Measurements from ENCODE around the gene MTO1. TPM values are rescaled to one million over a fixed set of nuclear protein-coding genes. Genes with fewer than 3 reads are reported as not detected.

Gene MTO1
- total and polyA plus RNA-seq, 10 donors, result 17.8 to 50.2 (median 39.0) TPM

DNA sequence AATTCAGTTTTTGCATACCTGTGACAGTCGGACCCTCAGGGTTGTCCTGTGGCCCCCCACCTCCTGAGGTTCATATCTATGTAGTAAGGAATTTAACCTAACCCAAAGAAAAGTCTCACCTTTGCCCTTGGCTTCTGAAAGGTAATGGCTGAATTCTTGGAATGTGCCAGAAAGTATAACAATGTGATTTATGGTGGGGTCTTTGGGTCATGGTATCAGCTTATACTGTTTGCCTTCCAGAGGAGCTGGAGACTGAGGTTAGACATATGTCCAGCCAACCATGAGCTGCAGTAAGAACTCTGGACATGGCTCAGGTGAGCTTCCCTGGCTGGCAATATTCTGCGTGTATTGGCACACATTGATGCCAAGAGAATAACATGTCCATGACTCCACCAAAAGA lies 40.0 kb upstream of the MTO1 start:
- WGBS, 5 donors, result 88 to 94% (median 92%) methylated on average over 2 of the region's 2 CpGs
- Histone ChIP-seq H3K4me1 (peaks cover 0 to 23% (median 13%) of the 10 kb centered on the region in 6 donors), H3K9me3 (no peaks in the 10 kb centered on the region)

DNA sequence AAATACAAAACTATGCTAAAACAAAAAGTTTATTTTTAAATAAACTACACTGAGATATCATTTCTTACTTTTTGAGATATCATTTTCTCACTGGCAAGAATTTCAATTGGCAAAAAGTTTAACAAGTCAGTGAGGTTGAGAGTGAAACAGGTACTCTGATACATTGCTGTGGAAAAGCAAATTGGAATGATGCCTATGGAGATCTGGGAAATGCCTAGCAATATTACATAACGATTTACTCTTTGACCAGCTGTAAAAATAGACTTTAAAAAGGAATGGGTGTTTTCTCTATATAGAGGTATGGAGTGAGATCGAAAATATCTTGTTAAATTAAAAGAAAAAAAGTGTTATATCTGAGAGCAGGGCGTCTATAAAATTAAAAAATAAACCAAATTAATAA lies 26.3 kb upstream of the MTO1 start:
- TF ChIP-seq POLR2A (IDR thresholded peaks at IDR 0.05), result no peak
- no peak for TF ChIP-seq POLR2AphosphoS5 (IDR thresholded peaks at IDR 0.05)
- TF ChIP-seq, protein P1, sequence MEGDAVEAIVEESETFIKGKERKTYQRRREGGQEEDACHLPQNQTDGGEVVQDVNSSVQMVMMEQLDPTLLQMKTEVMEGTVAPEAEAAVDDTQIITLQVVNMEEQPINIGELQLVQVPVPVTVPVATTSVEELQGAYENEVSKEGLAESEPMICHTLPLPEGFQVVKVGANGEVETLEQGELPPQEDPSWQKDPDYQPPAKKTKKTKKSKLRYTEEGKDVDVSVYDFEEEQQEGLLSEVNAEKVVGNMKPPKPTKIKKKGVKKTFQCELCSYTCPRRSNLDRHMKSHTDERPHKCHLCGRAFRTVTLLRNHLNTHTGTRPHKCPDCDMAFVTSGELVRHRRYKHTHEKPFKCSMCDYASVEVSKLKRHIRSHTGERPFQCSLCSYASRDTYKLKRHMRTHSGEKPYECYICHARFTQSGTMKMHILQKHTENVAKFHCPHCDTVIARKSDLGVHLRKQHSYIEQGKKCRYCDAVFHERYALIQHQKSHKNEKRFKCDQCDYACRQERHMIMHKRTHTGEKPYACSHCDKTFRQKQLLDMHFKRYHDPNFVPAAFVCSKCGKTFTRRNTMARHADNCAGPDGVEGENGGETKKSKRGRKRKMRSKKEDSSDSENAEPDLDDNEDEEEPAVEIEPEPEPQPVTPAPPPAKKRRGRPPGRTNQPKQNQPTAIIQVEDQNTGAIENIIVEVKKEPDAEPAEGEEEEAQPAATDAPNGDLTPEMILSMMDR (IDR thresholded peaks at IDR 0.05 in 8 of 11, conservative IDR thresholded peaks at IDR 0.05 in 3 of 11), result no peak
- Histone ChIP-seq H3K27me3 (replicated peaks in 1 of 7) (no peaks in the 10 kb centered on the region), H3K36me3 (peaks cover 0 to 99% (median 78%) of the 10 kb centered on the region in 6 donors), H3K27ac (no peak overlapping the region), H3K4me1 (peaks cover 0 to 7% (median 0%) of the 10 kb centered on the region in 6 donors), H3K4me3 (no peak overlapping the region), H3K9me3 (no peaks in the 10 kb centered on the region)
- intact Hi-C loops (cut with DNase I; ENCODE audit: low total_unique reads), result no loop called here
- 91 to 96% (median 95%) methylated on average over 3 of the region's 3 CpGs for WGBS, 5 donors
- DNase-seq, result no peak

More for the DNA sequence above, 40.0 kb upstream of the MTO1 start:
- TF ChIP-seq POLR2A (IDR thresholded peaks at IDR 0.05), result no peak
- TF ChIP-seq, protein P1 (IDR thresholded peaks at IDR 0.05 in 8 of 11, conservative IDR thresholded peaks at IDR 0.05 in 3 of 11), result no peak
- no peak for TF ChIP-seq POLR2AphosphoS5 (IDR thresholded peaks at IDR 0.05)
- intact Hi-C loops (cut with DNase I; ENCODE audit: low total_unique reads), result no loop called here
- Histone ChIP-seq H3K4me3 (no peak overlapping the region), H3K27me3 (replicated peaks in 1 of 7) (no peaks in the 10 kb centered on the region), H3K27ac (peak overlapping the region in 6 of 8 donors; percentile 71 to 87 (median 75)), H3K36me3 (peaks cover 0 to 100% (median 40%) of the 10 kb centered on the region in 6 donors)
- no peak for DNase-seq

DNA sequence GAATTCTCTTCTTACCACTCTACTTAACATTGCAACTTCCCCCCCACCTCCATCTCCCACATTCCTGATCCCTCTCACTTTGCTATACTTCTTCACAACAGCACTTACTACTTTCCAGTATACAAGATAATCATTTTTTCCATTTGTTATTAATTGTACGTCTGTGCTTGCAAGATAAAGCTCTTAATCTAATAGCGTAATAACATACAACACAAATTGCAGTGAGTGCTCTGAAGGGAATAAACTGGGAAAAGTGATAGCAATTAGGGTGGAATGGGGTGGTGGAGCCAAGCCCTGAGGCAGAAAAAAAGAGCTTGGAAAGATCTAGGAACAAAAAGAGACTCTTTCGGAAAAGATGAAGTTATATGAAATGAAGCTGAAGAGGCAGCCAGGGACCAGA lies 18.0 kb upstream of the MTO1 start:
- H3K4me3 ChIP-seq, result no peak overlapping the region
- peaks cover 0 to 93% (median 40%) of the 10 kb centered on the region in 6 donors for H3K36me3 ChIP-seq
- DNase-seq, result no peak
- 95 to 98% (median 97%) methylated on average over 3 of the region's 3 CpGs for WGBS, 5 donors
- intact Hi-C loops (cut with DNase I; ENCODE audit: low total_unique reads), result no loop called here
- H3K9me3 ChIP-seq, result no peaks in the 10 kb centered on the region
- no peak for TF ChIP-seq POLR2A (IDR thresholded peaks at IDR 0.05)
- TF ChIP-seq POLR2AphosphoS5 (IDR thresholded peaks at IDR 0.05), result no peak
- TF ChIP-seq, protein P1 (IDR thresholded peaks at IDR 0.05 in 8 of 11, conservative IDR thresholded peaks at IDR 0.05 in 3 of 11), result no peak
- peaks cover 0 to 59% (median 10%) of the 10 kb centered on the region in 6 donors for H3K4me1 ChIP-seq
- no peaks in the 10 kb centered on the region for H3K27me3 ChIP-seq (replicated peaks in 1 of 7)
- no peak overlapping the region for H3K27ac ChIP-seq

DNA sequence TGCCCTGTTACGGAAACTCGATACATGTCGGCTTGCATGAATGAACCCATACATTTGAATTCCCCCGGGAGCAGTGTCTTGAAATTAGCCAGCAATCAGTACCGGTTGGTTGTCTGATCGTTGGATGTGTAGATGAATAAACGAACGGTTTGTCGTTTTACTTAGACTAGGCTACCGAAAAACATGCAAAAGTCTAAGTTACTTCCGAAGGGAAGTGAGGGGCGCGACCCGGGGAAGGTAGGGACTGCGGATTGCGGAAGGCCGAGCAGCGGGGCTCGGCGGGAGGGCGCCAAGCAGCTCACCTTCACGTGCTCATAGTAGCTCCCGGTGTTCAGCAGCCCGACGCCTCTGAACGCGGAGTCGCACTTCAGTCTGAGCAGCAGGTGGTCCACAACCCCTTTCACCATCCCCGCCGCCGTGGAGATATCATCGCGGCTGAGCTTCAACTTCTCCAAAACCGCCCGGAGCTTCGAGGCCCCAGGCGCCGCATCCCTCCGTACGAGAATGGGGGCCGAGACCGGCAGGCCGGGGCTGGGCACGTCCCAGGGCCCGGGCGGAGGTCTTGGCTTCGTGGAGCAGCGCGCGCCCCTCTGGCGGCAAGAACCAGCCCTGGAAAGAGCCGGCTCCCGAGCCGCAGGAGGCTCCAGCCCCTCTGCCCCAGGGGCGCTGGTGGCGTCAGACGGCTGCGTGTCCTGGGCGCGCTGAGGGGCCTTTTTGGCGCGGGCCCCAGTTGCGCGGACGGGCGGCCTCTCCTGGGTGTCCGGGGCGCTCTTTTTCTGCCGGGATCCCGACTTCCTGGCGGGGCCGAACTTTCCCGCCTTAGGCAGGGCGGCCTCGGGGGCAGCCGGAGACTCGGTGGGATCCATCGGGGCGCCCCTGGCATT lies 10.1 kb upstream of the MTO1 start:
- WGBS, 5 donors, result 0 to 2% (median 0%) methylated on average over 37 to 79 of the region's 79 CpGs
- H3K27ac ChIP-seq, result peak overlapping the region; percentile 89 to 96 (median 94)
- peak overlapping the region; percentile 67 to 96 (median 85) for H3K4me3 ChIP-seq
- intact Hi-C loops (cut with DNase I; ENCODE audit: low total_unique reads), result no loop called here
- H3K36me3 ChIP-seq, result peaks cover 0 to 25% (median 0%) of the 10 kb centered on the region in 6 donors
- TF ChIP-seq POLR2A (IDR thresholded peaks at IDR 0.05) (no peak), POLR2AphosphoS5 (IDR thresholded peaks at IDR 0.05) (peak; percentile 69 to 77 (median 74))
- TF ChIP-seq, protein P1 (IDR thresholded peaks at IDR 0.05 in 8 of 11, conservative IDR thresholded peaks at IDR 0.05 in 3 of 11), result peak in 1 of 11 experiments; percentile 6
- DNase-seq, result peak; percentile 92
- H3K9me3 ChIP-seq, result no peaks in the 10 kb centered on the region
- no peaks in the 10 kb centered on the region for H3K27me3 ChIP-seq (replicated peaks in 1 of 7)
- peaks cover 5 to 93% (median 37%) of the 10 kb centered on the region in 6 donors for H3K4me1 ChIP-seq

Measured in spleen (tissue), 11 donors.